GM23338 (cell line): Measurements from ENCODE around the gene ARFGAP2. TPM values are rescaled to one million over a fixed set of nuclear protein-coding genes. Genes with fewer than 3 reads are reported as not detected.

Source experiments
- ATAC-seq: fragments of 200-7000 bp; cut with Tn5 transposase; 3 replicates; pipeline ENCODE4 v1.9.1; 2020
- DNase-seq: peaks from one replicate; pipeline ENCODE4 v3.0.0-alpha.2; 2015; ENCODE audit warnings: low spot score
- H2AFZ ChIP-seq: fragments of 200-600 bp; sonication (generic); 2 replicates; pipeline ENCODE4 v1.8.0; 2016; ENCODE audit warnings: antibody characterized with exemption, mild to moderate bottlenecking, moderate library complexity
- H3F3A ChIP-seq: fragments of 200-600 bp; sonication (generic); replicated peaks from 2 replicates; pipeline ENCODE4 v1.8.0; 2017; ENCODE audit warnings: antibody characterized with exemption, mixed run types, low read depth
- H3K27ac ChIP-seq: fragments of 200-600 bp; sonication (generic); 2 replicates; pipeline ENCODE4 v1.6.1; 2016; ENCODE audit warnings: low read depth
- H3K27me3 ChIP-seq: fragments of 200-600 bp; sonication (generic); 2 replicates; pipeline ENCODE4 v1.8.0; 2016; ENCODE audit warnings: mild to moderate bottlenecking, mixed run types, moderate library complexity; ENCODE audit not compliant: insufficient read depth
- H3K36me3 ChIP-seq: fragments of 200-600 bp; sonication (generic); 2 replicates; pipeline ENCODE4 v1.8.0; 2016; ENCODE audit warnings: mild to moderate bottlenecking; ENCODE audit not compliant: insufficient read depth
- H3K4me1 ChIP-seq: fragments of 200-600 bp; sonication (generic); 2 replicates; pipeline ENCODE4 v1.8.0; 2016; ENCODE audit warnings: mild to moderate bottlenecking, moderate library complexity; ENCODE audit not compliant: insufficient read depth
- H3K4me2 ChIP-seq: fragments of 200-600 bp; sonication (generic); 2 replicates; pipeline ENCODE4 v1.7.1; 2017; ENCODE audit warnings: mixed run types
- H3K4me3 ChIP-seq: fragments of 200-600 bp; sonication (generic); 2 replicates; pipeline ENCODE4 v1.6.1; 2016; ENCODE audit warnings: mixed run types
- H3K79me2 ChIP-seq: fragments of 200-600 bp; sonication (generic); replicated peaks from 2 replicates; pipeline ENCODE4 v1.8.0; 2017; ENCODE audit warnings: mild to moderate bottlenecking; ENCODE audit not compliant: insufficient read depth
- H3K9me2 ChIP-seq: fragments of 200-600 bp; sonication (generic); 2 replicates; pipeline ENCODE4 v1.8.0; 2017; ENCODE audit not compliant: insufficient read depth
- H4K20me1 ChIP-seq: fragments of 200-600 bp; sonication (generic); replicated peaks from 2 replicates; pipeline ENCODE4 v1.8.0; 2017; ENCODE audit warnings: mild to moderate bottlenecking; ENCODE audit not compliant: insufficient read depth
- H3K27ac Mint-ChIP-seq: 2 replicates; pipeline ENCODE4 v1.8.0; 2020; ENCODE audit warnings: inconsistent platforms, mild to moderate bottlenecking, moderate library complexity, mixed read lengths
- H3K27me3 Mint-ChIP-seq: 3 replicates; pipeline ENCODE4 v1.8.0; 2022; ENCODE audit warnings: low read depth, mild to moderate bottlenecking, moderate library complexity, mixed read lengths, inconsistent platforms; ENCODE audit not compliant: insufficient read depth, poor library complexity
- H3K36me3 Mint-ChIP-seq: 3 replicates; pipeline ENCODE4 v1.8.0; 2021; ENCODE audit warnings: low read depth, mild to moderate bottlenecking, inconsistent platforms, moderate library complexity, mixed read lengths
- H3K4me1 Mint-ChIP-seq: 3 replicates; pipeline ENCODE4 v1.8.0; 2020; ENCODE audit warnings: mild to moderate bottlenecking, inconsistent platforms, mixed read lengths
- H3K4me3 Mint-ChIP-seq: 3 replicates; pipeline ENCODE4 v1.8.0; 2021; ENCODE audit warnings: moderate library complexity, mild to moderate bottlenecking, inconsistent platforms, mixed read lengths
- H3K9me3 Mint-ChIP-seq: 3 replicates; pipeline ENCODE4 v1.8.0; 2020; ENCODE audit warnings: moderate library complexity, mild to moderate bottlenecking, inconsistent platforms, mixed read lengths
- NANOG ChIP-seq: IDR thresholded peaks from 2 replicates; pipeline ENCODE4 v1.6.1; 2016; ENCODE audit warnings: antibody characterized with exemption, borderline replicate concordance
- STAT1 ChIP-seq: IDR thresholded peaks from one replicate; pipeline ENCODE4 v1.6.1; 2016; ENCODE audit warnings: antibody characterized with exemption; ENCODE audit not compliant: unreplicated experiment
- ZNF114 ChIP-seq: fragments of 250-450 bp; sonication (Bioruptor Pico); IDR thresholded peaks from 2 replicates; pipeline ENCODE4 v1.5.0; 2020; ENCODE audit warnings: mild to moderate bottlenecking, moderate library complexity
- ZNF331 ChIP-seq: fragments of 250-450 bp; sonication (Bioruptor Pico); IDR thresholded peaks from 2 replicates; pipeline ENCODE4 v1.5.0; 2020; ENCODE audit warnings: low read depth, mild to moderate bottlenecking, moderate library complexity
- polyA plus RNA-seq: library from polyadenylated mRNA; unstranded; fragments of >200 nt; fragmentation: Nextera tagmentation; extraction: Ambion mirVana; gene quantifications from 2 replicates; pipeline ENCODE4 v1.2.1, GENCODE V29; 2016
- total RNA-seq: library from RNA; depleted of rRNA; stranded (reverse); fragments of >200 nt; shearing (Covaris generic); gene quantifications from 2 replicates; pipeline ENCODE4 v1.2.3, GENCODE V29; 2014
- TF ChIP-seq, protein P1 (sequence below): fragments of 250-450 bp; sonication (Bioruptor Pico); IDR thresholded peaks from 2 replicates; pipeline ENCODE4 v1.5.0; 2020; ENCODE audit warnings: mild to moderate bottlenecking, moderate library complexity
- TF ChIP-seq, protein P2 (sequence below), 2 experiments: fragments of 200-600 bp in 1 of 2; sonication (generic) in 1 of 2; conservative IDR thresholded peaks; 2 replicates each; pipeline versions ENCODE4 v1.5.1 to v1.6.1; 2016 to 2017; ENCODE audit warnings: antibody characterized with exemption in 2 of 2, low read depth in 2 of 2, mild to moderate bottlenecking in 2 of 2, moderate library complexity in 1 of 2
- TF ChIP-seq, protein P3 (sequence below): IDR thresholded peaks from 2 replicates; pipeline ENCODE4 v1.6.1; 2016; ENCODE audit warnings: antibody characterized with exemption

Gene ARFGAP2
- total and polyA plus RNA-seq, 2 experiments from 2014 or later: 25.6 to 122 TPM

DNA sequence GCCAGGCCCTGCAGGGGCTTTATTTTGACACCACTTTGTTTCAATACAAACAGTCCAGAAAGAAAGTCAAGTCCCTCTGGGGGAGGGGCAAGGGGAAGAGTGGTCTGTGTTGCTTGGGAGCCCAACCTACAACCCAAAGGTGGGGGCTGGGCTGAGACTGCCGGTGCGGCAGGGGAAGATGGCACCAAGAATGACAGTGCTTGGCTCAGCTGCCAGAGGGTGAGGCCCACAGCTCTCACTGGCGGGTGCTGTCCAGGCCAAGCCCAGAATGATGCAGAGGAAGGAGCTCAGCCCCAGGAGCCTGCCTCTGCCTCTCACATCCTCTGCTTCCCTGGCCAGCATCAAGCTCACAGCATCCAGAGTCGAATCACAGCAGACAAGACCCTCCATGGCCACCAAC lies 12.4 kb downstream of the ARFGAP2 start (continued):
- TF ChIP-seq, protein P1, sequence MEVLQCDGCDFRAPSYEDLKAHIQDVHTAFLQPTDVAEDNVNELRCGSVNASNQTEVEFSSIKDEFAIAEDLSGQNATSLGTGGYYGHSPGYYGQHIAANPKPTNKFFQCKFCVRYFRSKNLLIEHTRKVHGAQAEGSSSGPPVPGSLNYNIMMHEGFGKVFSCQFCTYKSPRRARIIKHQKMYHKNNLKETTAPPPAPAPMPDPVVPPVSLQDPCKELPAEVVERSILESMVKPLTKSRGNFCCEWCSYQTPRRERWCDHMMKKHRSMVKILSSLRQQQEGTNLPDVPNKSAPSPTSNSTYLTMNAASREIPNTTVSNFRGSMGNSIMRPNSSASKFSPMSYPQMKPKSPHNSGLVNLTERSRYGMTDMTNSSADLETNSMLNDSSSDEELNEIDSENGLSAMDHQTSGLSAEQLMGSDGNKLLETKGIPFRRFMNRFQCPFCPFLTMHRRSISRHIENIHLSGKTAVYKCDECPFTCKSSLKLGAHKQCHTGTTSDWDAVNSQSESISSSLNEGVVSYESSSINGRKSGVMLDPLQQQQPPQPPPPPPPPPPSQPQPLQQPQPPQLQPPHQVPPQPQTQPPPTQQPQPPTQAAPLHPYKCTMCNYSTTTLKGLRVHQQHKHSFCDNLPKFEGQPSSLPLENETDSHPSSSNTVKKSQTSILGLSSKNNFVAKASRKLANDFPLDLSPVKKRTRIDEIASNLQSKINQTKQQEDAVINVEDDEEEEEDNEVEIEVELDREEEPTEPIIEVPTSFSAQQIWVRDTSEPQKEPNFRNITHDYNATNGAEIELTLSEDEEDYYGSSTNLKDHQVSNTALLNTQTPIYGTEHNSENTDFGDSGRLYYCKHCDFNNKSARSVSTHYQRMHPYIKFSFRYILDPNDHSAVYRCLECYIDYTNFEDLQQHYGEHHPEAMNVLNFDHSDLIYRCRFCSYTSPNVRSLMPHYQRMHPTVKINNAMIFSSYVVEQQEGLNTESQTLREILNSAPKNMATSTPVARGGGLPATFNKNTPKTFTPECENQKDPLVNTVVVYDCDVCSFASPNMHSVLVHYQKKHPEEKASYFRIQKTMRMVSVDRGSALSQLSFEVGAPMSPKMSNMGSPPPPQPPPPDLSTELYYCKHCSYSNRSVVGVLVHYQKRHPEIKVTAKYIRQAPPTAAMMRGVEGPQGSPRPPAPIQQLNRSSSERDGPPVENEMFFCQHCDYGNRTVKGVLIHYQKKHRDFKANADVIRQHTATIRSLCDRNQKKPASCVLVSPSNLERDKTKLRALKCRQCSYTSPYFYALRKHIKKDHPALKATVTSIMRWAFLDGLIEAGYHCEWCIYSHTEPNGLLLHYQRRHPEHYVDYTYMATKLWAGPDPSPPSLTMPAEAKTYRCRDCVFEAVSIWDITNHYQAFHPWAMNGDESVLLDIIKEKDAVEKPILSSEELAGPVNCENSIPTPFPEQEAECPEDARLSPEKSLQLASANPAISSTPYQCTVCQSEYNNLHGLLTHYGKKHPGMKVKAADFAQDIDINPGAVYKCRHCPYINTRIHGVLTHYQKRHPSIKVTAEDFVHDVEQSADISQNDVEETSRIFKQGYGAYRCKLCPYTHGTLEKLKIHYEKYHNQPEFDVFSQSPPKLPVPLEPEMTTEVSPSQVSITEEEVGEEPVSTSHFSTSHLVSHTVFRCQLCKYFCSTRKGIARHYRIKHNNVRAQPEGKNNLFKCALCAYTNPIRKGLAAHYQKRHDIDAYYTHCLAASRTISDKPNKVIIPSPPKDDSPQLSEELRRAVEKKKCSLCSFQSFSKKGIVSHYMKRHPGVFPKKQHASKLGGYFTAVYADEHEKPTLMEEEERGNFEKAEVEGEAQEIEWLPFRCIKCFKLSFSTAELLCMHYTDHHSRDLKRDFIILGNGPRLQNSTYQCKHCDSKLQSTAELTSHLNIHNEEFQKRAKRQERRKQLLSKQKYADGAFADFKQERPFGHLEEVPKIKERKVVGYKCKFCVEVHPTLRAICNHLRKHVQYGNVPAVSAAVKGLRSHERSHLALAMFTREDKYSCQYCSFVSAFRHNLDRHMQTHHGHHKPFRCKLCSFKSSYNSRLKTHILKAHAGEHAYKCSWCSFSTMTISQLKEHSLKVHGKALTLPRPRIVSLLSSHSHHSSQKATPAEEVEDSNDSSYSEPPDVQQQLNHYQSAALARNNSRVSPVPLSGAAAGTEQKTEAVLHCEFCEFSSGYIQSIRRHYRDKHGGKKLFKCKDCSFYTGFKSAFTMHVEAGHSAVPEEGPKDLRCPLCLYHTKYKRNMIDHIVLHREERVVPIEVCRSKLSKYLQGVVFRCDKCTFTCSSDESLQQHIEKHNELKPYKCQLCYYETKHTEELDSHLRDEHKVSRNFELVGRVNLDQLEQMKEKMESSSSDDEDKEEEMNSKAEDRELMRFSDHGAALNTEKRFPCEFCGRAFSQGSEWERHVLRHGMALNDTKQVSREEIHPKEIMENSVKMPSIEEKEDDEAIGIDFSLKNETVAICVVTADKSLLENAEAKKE: no peak
- TF ChIP-seq STAT1: no peak

DNA sequence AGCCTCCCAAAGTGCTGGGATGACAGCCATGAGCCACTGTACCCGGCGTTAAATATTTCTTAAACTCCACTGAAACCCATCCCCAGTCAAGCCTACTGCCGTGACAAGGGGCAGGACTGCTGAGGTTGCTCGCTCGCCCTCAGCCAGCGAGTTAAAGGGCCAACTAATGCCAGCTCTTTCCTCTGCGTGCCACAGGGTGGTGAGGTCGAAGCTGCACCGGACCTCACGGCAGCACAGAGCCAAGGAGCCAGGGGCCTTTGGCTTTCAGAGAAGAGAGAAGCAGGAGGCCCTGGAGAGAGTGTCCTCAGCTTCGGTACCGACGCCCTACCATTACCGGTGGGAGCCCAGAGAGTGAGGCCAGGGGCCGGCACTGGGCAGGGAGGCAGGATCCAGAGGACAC lies 12.8 kb downstream of the ARFGAP2 start:
- Histone ChIP-seq H3K9me2 (no peaks in the 10 kb centered on the region), H3K4me2 (no peak overlapping the region), H3K79me2 (no peaks in the 10 kb centered on the region), H3K27ac (no peak overlapping the region), H3K4me1 (0 out of 2 replicates have a peak, but pooled peaks cover 3% of the 10 kb centered on the region), H2AFZ (no peak overlapping the region), H3F3A (peaks cover 10% of the 10 kb centered on the region), H3K4me3 (no peak overlapping the region), H3K27me3 (no peaks in the 10 kb centered on the region), H3K36me3 (peaks cover 25% of the 10 kb centered on the region), H4K20me1 (peaks cover 10% of the 10 kb centered on the region)
- Mint-ChIP-seq H3K4me3 (no peak overlapping the region), H3K9me3 (no peaks in the 10 kb centered on the region), H3K27me3 (peaks cover 6% of the 10 kb centered on the region), H3K36me3 (peaks cover 48% of the 10 kb centered on the region), H3K27ac (no peak overlapping the region), H3K4me1 (peaks cover 3% of the 10 kb centered on the region; the same call in 1 of the 3 replicates)
- no peak for DNase-seq
- ATAC-seq: no peak
- TF ChIP-seq, protein P1: no peak
- TF ChIP-seq STAT1 (no peak), ZNF331 (no peak), ZNF114 (CRISPR knock-in tag) (no peak), NANOG (no peak)
- TF ChIP-seq, protein P2, sequence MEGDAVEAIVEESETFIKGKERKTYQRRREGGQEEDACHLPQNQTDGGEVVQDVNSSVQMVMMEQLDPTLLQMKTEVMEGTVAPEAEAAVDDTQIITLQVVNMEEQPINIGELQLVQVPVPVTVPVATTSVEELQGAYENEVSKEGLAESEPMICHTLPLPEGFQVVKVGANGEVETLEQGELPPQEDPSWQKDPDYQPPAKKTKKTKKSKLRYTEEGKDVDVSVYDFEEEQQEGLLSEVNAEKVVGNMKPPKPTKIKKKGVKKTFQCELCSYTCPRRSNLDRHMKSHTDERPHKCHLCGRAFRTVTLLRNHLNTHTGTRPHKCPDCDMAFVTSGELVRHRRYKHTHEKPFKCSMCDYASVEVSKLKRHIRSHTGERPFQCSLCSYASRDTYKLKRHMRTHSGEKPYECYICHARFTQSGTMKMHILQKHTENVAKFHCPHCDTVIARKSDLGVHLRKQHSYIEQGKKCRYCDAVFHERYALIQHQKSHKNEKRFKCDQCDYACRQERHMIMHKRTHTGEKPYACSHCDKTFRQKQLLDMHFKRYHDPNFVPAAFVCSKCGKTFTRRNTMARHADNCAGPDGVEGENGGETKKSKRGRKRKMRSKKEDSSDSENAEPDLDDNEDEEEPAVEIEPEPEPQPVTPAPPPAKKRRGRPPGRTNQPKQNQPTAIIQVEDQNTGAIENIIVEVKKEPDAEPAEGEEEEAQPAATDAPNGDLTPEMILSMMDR (conservative IDR thresholded peaks at IDR 0.05; ENCODE audit: low read depth in 2 of 2): no peak
- TF ChIP-seq, protein P3, sequence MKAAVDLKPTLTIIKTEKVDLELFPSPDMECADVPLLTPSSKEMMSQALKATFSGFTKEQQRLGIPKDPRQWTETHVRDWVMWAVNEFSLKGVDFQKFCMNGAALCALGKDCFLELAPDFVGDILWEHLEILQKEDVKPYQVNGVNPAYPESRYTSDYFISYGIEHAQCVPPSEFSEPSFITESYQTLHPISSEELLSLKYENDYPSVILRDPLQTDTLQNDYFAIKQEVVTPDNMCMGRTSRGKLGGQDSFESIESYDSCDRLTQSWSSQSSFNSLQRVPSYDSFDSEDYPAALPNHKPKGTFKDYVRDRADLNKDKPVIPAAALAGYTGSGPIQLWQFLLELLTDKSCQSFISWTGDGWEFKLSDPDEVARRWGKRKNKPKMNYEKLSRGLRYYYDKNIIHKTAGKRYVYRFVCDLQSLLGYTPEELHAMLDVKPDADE: no peak
